ENCODE results near the gene ZNF620.
"Not testable (repeated sequence)": the region's sequence is repeated elsewhere in the genome, so short reads cannot be mapped to it uniquely, and the experiment has no call there.

Gene ZNF620

GRCh38 chr3:40528426-40528825 lies 22.6 kb downstream of the ZNF620 start:
- H3K27ac Mint-ChIP-seq = no peak overlapping the region
- H3K9me3 Mint-ChIP-seq = peaks cover 4% of the 10 kb centered on the region
- no peak overlapping the region for H3K4me3 Mint-ChIP-seq
- H3K27me3 Mint-ChIP-seq = no peaks in the 10 kb centered on the region
- peaks cover 43% of the 10 kb centered on the region for H3K36me3 Mint-ChIP-seq
- H3K4me1 Mint-ChIP-seq = peaks cover 23% of the 10 kb centered on the region

- peaks cover 4% of the 10 kb centered on the region for H3K9me3 Mint-ChIP-seq
- no peaks in the 10 kb centered on the region for H3K27me3 Mint-ChIP-seq
- H3K4me1 Mint-ChIP-seq = peaks cover 7% of the 10 kb centered on the region
- peaks cover 60% of the 10 kb centered on the region for H3K36me3 Mint-ChIP-seq
- H3K4me3 Mint-ChIP-seq = no peak overlapping the region
- H3K27ac Mint-ChIP-seq = no peak overlapping the region
These were observed 26.4 kb downstream of the ZNF620 start for GRCh38 chr3:40532252-40532651.

- Mint-ChIP-seq H3K4me1 (no peaks in the 10 kb centered on the region), H3K27me3 (no peaks in the 10 kb centered on the region), H3K36me3 (peaks cover 68% of the 10 kb centered on the region), H3K9me3 (peaks cover 4% of the 10 kb centered on the region), H3K4me3 (no peak overlapping the region), H3K27ac (no peak overlapping the region)
These were observed 28.4 kb downstream of the ZNF620 start for GRCh38 chr3:40534283-40534682.

GRCh38 chr3:40546816-40547215 lies 41.0 kb downstream of the ZNF620 start:
- Mint-ChIP-seq H3K27me3 (no peaks in the 10 kb centered on the region), H3K4me3 (no peak overlapping the region), H3K4me1 (no peaks in the 10 kb centered on the region), H3K9me3 (no peaks in the 10 kb centered on the region), H3K36me3 (peaks cover 4% of the 10 kb centered on the region), H3K27ac (no peak overlapping the region)

- Mint-ChIP-seq H3K4me1 (no peaks in the 10 kb centered on the region), H3K36me3 (peaks cover 4% of the 10 kb centered on the region), H3K9me3 (no peaks in the 10 kb centered on the region), H3K27ac (no peak overlapping the region), H3K4me3 (no peak overlapping the region), H3K27me3 (no peaks in the 10 kb centered on the region)
These were observed 44.3 kb downstream of the ZNF620 start for GRCh38 chr3:40550167-40550566.

- Mint-ChIP-seq H3K27ac (no peak overlapping the region), H3K4me1 (no peaks in the 10 kb centered on the region), H3K27me3 (peaks cover 2% of the 10 kb centered on the region), H3K4me3 (no peak overlapping the region), H3K9me3 (no peaks in the 10 kb centered on the region), H3K36me3 (peaks cover 6% of the 10 kb centered on the region)
These were observed 51.8 kb downstream of the ZNF620 start for GRCh38 chr3:40557575-40558161.

- H3K27ac Mint-ChIP-seq, H3K36me3 Mint-ChIP-seq, H3K9me3 Mint-ChIP-seq, H3K27me3 Mint-ChIP-seq, H3K4me1 Mint-ChIP-seq, H3K4me3 Mint-ChIP-seq: not testable (repeated sequence)
These were observed 56.6 kb downstream of the ZNF620 start for GRCh38 chr3:40562482-40562881.

- not testable (repeated sequence) for H3K36me3 Mint-ChIP-seq, H3K4me3 Mint-ChIP-seq, H3K27ac Mint-ChIP-seq, H3K27me3 Mint-ChIP-seq, H3K9me3 Mint-ChIP-seq, H3K4me1 Mint-ChIP-seq
These were observed 59.8 kb downstream of the ZNF620 start for GRCh38 chr3:40565629-40566028.

- Mint-ChIP-seq H3K9me3 (no peaks in the 10 kb centered on the region), H3K36me3 (peaks cover 7% of the 10 kb centered on the region), H3K27ac (no peak overlapping the region), H3K4me3 (no peak overlapping the region), H3K4me1 (no peaks in the 10 kb centered on the region), H3K27me3 (peaks cover 4% of the 10 kb centered on the region)
These were observed 60.9 kb downstream of the ZNF620 start for GRCh38 chr3:40566694-40567093.

Measured in activated naive CD4-positive, alpha-beta T cell treated with anti-CD3 and anti-CD28 coated beads, Interleukin-2, amount 50 U/mL, for 24 hours (primary cell).